Neural cell (in vitro differentiated cells): ENCODE measurements around the gene TOR4A. TPM values are rescaled to one million over a fixed set of nuclear protein-coding genes. Genes with fewer than 3 reads are reported as not detected.
"Not testable (repeated sequence)": the region's sequence is repeated elsewhere in the genome, so short reads cannot be mapped to it uniquely, and the experiment has no call there.

Experiments
- H2AFZ ChIP-seq: fragments of 200-600, 300-800 bp; sonication (generic), shearing (Covaris generic); 2 replicates; pipeline ENCODE4 v1.6.0; 2014; ENCODE audit warnings: low read depth, mild to moderate bottlenecking, antibody characterized with exemption, low read length, moderate library complexity
- H3F3A ChIP-seq: fragments of 200-600 bp; shearing (Covaris generic); 2 replicates; pipeline ENCODE4 v1.6.1; 2016; ENCODE audit warnings: mild to moderate bottlenecking, moderate library complexity, mixed read lengths, antibody characterized with exemption, low read length; ENCODE audit not compliant: insufficient read depth, poor library complexity, severe bottlenecking
- H3K27ac ChIP-seq: fragments of 200-600, 300-800 bp; sonication (generic), shearing (Covaris generic); 2 replicates; pipeline ENCODE4 v1.5.1; 2014; ENCODE audit warnings: mild to moderate bottlenecking, low read length, moderate library complexity
- H3K27me3 ChIP-seq: fragments of 300-800, 200-600 bp; sonication (generic), shearing (Covaris generic); 2 replicates; pipeline ENCODE4 v1.6.0; 2014; ENCODE audit warnings: mild to moderate bottlenecking, low read depth, low read length, moderate library complexity; ENCODE audit not compliant: insufficient read depth
- H3K36me3 ChIP-seq: fragments of 300-800, 200-600 bp; sonication (generic), shearing (Covaris generic); 2 replicates; pipeline ENCODE4 v1.5.1; 2014; ENCODE audit warnings: mild to moderate bottlenecking, antibody characterized with exemption, low read length, moderate library complexity; ENCODE audit not compliant: insufficient read depth
- H3K4me2 ChIP-seq: fragments of 300-800, 200-600 bp; sonication (generic), shearing (Covaris generic); 2 replicates; pipeline ENCODE4 v1.6.0; 2014; ENCODE audit warnings: mild to moderate bottlenecking, low read length
- H3K4me3 ChIP-seq: fragments of 300-800, 200-600 bp; sonication (generic), shearing (Covaris generic); 2 replicates; pipeline ENCODE4 v1.5.1; 2014; ENCODE audit warnings: mild to moderate bottlenecking, low read length, moderate library complexity
- H3K79me2 ChIP-seq: fragments of 200-600 bp; shearing (Covaris generic); replicated peaks from 2 replicates; pipeline ENCODE4 v1.6.0; 2014; ENCODE audit warnings: mild to moderate bottlenecking, low read length, moderate library complexity; ENCODE audit not compliant: insufficient read depth
- H3K9ac ChIP-seq: fragments of 300-800, 200-600 bp; sonication (generic), shearing (Covaris generic); 2 replicates; pipeline ENCODE4 v1.6.1; 2016; ENCODE audit warnings: mild to moderate bottlenecking, low read length, mixed read lengths
- H3K9me2 ChIP-seq: fragments of 200-600 bp; shearing (Covaris generic); 2 replicates; pipeline ENCODE4 v1.6.1; 2016; ENCODE audit warnings: mild to moderate bottlenecking, low read length, mixed read lengths; ENCODE audit not compliant: insufficient read depth
- H3K9me3 ChIP-seq: fragments of 200-600, 300-800 bp; sonication (generic), shearing (Covaris generic); 2 replicates; pipeline ENCODE4 v1.6.1; 2016; ENCODE audit warnings: mild to moderate bottlenecking, mixed run types, low read length, moderate library complexity, mixed read lengths
- H4K20me1 ChIP-seq: fragments of 200-600 bp; shearing (Covaris generic); 2 replicates; pipeline ENCODE4 v1.6.1; 2016; ENCODE audit warnings: mild to moderate bottlenecking, mixed run types; ENCODE audit not compliant: insufficient read depth
- CTCF ChIP-seq: fragments of 450-650 bp; IDR thresholded peaks from 2 replicates; pipeline ENCODE4 v1.5.1; 2014; ENCODE audit warnings: antibody characterized with exemption, mild to moderate bottlenecking, moderate library complexity; ENCODE audit not compliant: poor library complexity, severe bottlenecking
- EP300 ChIP-seq: fragments of 450-650 bp; conservative IDR thresholded peaks from 2 replicates; pipeline ENCODE4 v1.6.1; 2014; ENCODE audit warnings: antibody characterized with exemption, mild to moderate bottlenecking, moderate library complexity; ENCODE audit not compliant: poor library complexity, severe bottlenecking
- EZH2 ChIP-seq: fragments of 200-600, 300-800 bp; shearing (Covaris generic), sonication (generic); IDR thresholded peaks from 2 replicates; pipeline ENCODE4 v1.6.1; 2014; ENCODE audit warnings: antibody characterized with exemption, low read length, borderline replicate concordance, mild to moderate bottlenecking; ENCODE audit not compliant: insufficient read depth, poor library complexity, severe bottlenecking
- MXI1 ChIP-seq: fragments of 450-650 bp; conservative IDR thresholded peaks from 2 replicates; pipeline ENCODE4 v1.6.1; 2014; ENCODE audit warnings: antibody characterized with exemption, mild to moderate bottlenecking; ENCODE audit not compliant: poor library complexity, severe bottlenecking
- POLR2AphosphoS5 ChIP-seq: IDR thresholded peaks from 2 replicates; pipeline ENCODE4 v1.6.1; 2012
- RAD21 ChIP-seq: fragments of 450-650 bp; conservative IDR thresholded peaks from 2 replicates; pipeline ENCODE4 v1.6.1; 2014; ENCODE audit warnings: antibody characterized with exemption, mild to moderate bottlenecking, moderate library complexity
- REST ChIP-seq: IDR thresholded peaks from 2 replicates; pipeline ENCODE4 v1.6.1; 2012; ENCODE audit warnings: borderline replicate concordance
- SMC3 ChIP-seq: fragments of 450-650 bp; conservative IDR thresholded peaks from 2 replicates; pipeline ENCODE4 v1.6.1; 2014; ENCODE audit warnings: antibody characterized with exemption, mild to moderate bottlenecking, moderate library complexity; ENCODE audit not compliant: poor library complexity
- TAF1 ChIP-seq: IDR thresholded peaks from 2 replicates; pipeline ENCODE4 v1.6.1; 2012; ENCODE audit warnings: low read depth
- polyA plus RNA-seq: library from polyadenylated mRNA; depleted of rRNA; stranded (reverse); fragments of >200 nt; gene quantifications from 2 replicates; pipeline ENCODE4 v1.2.3, GENCODE V29; 2014

TOR4A gene
- polyA plus RNA-seq, 1 donor from 2014 or later = 0.50 TPM

GRCh38 chr9:137262173-137262908, 15.2 kb upstream of the TOR4A start:
- peak; percentile 48 for TF ChIP-seq SMC3
- peak; percentile 29 for TF ChIP-seq RAD21
- peak; percentile 56 for TF ChIP-seq CTCF
- not testable (repeated sequence) for H3K36me3 ChIP-seq, H3F3A ChIP-seq, H3K9me3 ChIP-seq, H3K9ac ChIP-seq, H2AFZ ChIP-seq, H3K79me2 ChIP-seq, H4K20me1 ChIP-seq, H3K4me3 ChIP-seq, H3K9me2 ChIP-seq, H3K4me2 ChIP-seq, H3K27me3 ChIP-seq, H3K27ac ChIP-seq

- Histone ChIP-seq H3K9ac (no peak overlapping the region), H3K27me3 (no peaks in the 10 kb centered on the region), H4K20me1 (no peaks in the 10 kb centered on the region), H2AFZ (no peak overlapping the region), H3K79me2 (no peaks in the 10 kb centered on the region), H3K27ac (no peak overlapping the region), H3K4me3 (no peak overlapping the region), H3F3A (no peaks in the 10 kb centered on the region), H3K9me3 (no peaks in the 10 kb centered on the region), H3K9me2 (no peaks in the 10 kb centered on the region), H3K36me3 (no peaks in the 10 kb centered on the region), H3K4me2 (no peak overlapping the region)
- TF ChIP-seq REST (no peak), SMC3 (no peak), EP300 (no peak), MXI1 (no peak), RAD21 (no peak), TAF1 (no peak), POLR2AphosphoS5 (no peak), CTCF (no peak), EZH2 (no peak)
These were observed 14.6 kb upstream of the TOR4A start for GRCh38 chr9:137262909-137263285.
